K562 (cell line): ENCODE measurements around the gene LSM11. TPM values are rescaled to one million over a fixed set of nuclear protein-coding genes. Genes with fewer than 3 reads are reported as not detected.

ENCODE experiments used
- polyA plus RNA-seq, 8 experiments: library from polyadenylated mRNA; depleted of rRNA in 4 of 8; stranded (reverse) in 5 of 8; unstranded in 3 of 8; fragments of >200 nt; fragmentation: Nextera tagmentation in 2 of 8; fragmentation: Illumina TruSeq in 1 of 8; extraction: Ambion mirVana in 2 of 8; extraction: Trizol in 1 of 8; gene quantifications; 2 replicates each; pipeline versions ENCODE4 v1.2.1 to v1.2.3, GENCODE V29; 2011 to 2014; ENCODE audit warnings: inconsistent platforms in 1 of 8, missing spikeins in 1 of 8
- small RNA-seq: library from RNA; depleted of rRNA; stranded (forward); fragments of <200 nt; gene quantifications from one replicate; pipeline ENCODE3, GENCODE V24; 2014
- total RNA-seq, 7 experiments: library from RNA; depleted of rRNA in 6 of 7; stranded (reverse); fragments of >200 nt in 6 of 7; fragmentation: Illumina TruSeq in 2 of 7; extraction: Trizol in 2 of 7; gene quantifications; 2 replicates each; pipeline versions ENCODE4 v1.2.1 to v1.2.3, GENCODE V29; 2011 to 2021; ENCODE audit warnings: low replicate concordance in 1 of 7

Gene LSM11
- total and polyA plus RNA-seq, 9 of the 15 experiments (the other 6 are each of a cell fraction or from before 2014, with no cell fraction given), result 1.8 to 9.4 (median 4.7) TPM

Small RNA genes lying within 50 kb of the gene (small RNA-seq; reads per million reads assigned to genes)
- not detected for gene AC026407.1
- gene RNU6-260P, result not detected

Other genes starting within 250 kb of the LSM11 start
- gene ADAM19, start 167.9 kb upstream of the LSM11 start, total RNA-seq (2014; rRNA removed), result 0.36 and 0.65 TPM in 2 replicates
- gene ADAM19, start 167.9 kb upstream of the LSM11 start, total RNA-seq (2014; rRNA removed; fragmentation: Illumina TruSeq; extraction: Trizol), result 0.38 and 0.44 TPM in 2 replicates
- 0.43 and 0.53 TPM in 2 replicates for gene ADAM19, start 167.9 kb upstream of the LSM11 start, total RNA-seq (2015; rRNA removed; fragmentation: Illumina TruSeq; extraction: Trizol)
- gene ADAM19, start 167.9 kb upstream of the LSM11 start, total RNA-seq (2021), result 1.0 and 1.1 TPM in 2 replicates
- 0.11 and 0.24 TPM in 2 replicates for gene ADAM19, start 167.9 kb upstream of the LSM11 start, polyA plus RNA-seq (2011; rRNA removed)
- 0.58 TPM in 2 replicates for gene ADAM19, start 167.9 kb upstream of the LSM11 start, polyA plus RNA-seq (2014; fragmentation: Illumina TruSeq; extraction: Trizol)
- gene ADAM19, start 167.9 kb upstream of the LSM11 start, polyA plus RNA-seq (2014; fragmentation: Nextera tagmentation; extraction: Ambion mirVana), result under 1 TPM; 0.11 to 0.24 TPM
- gene ADAM19, start 167.9 kb upstream of the LSM11 start, polyA plus RNA-seq (2014; rRNA removed), result 0.30 and 0.89 TPM in 2 replicates
- not detected in 2 replicates for gene SOX30, start 91.3 kb upstream of the LSM11 start, total RNA-seq (2014; rRNA removed)
- gene SOX30, start 91.3 kb upstream of the LSM11 start, total RNA-seq (2014; rRNA removed; fragmentation: Illumina TruSeq; extraction: Trizol), result not detected in 2 replicates
- not detected in 2 replicates for gene SOX30, start 91.3 kb upstream of the LSM11 start, total RNA-seq (2015; rRNA removed; fragmentation: Illumina TruSeq; extraction: Trizol)
- gene SOX30, start 91.3 kb upstream of the LSM11 start, total RNA-seq (2021), result not detected in 2 replicates
- not detected in 2 replicates for gene SOX30, start 91.3 kb upstream of the LSM11 start, polyA plus RNA-seq (2011; rRNA removed)
- gene SOX30, start 91.3 kb upstream of the LSM11 start, polyA plus RNA-seq (2014; fragmentation: Illumina TruSeq; extraction: Trizol), result not detected in 2 replicates
- gene SOX30, start 91.3 kb upstream of the LSM11 start, polyA plus RNA-seq (2014; fragmentation: Nextera tagmentation; extraction: Ambion mirVana), result not detected
- not detected in 2 replicates for gene SOX30, start 91.3 kb upstream of the LSM11 start, polyA plus RNA-seq (2014; rRNA removed)
- gene C5orf52, start 72.2 kb upstream of the LSM11 start, total RNA-seq (2014; rRNA removed), result not detected in 2 replicates
- gene C5orf52, start 72.2 kb upstream of the LSM11 start, total RNA-seq (2014; rRNA removed; fragmentation: Illumina TruSeq; extraction: Trizol), result not detected in 2 replicates
- gene C5orf52, start 72.2 kb upstream of the LSM11 start, total RNA-seq (2015; rRNA removed; fragmentation: Illumina TruSeq; extraction: Trizol), result not detected in 2 replicates
- not detected in 2 replicates for gene C5orf52, start 72.2 kb upstream of the LSM11 start, total RNA-seq (2021)
- not detected in 2 replicates for gene C5orf52, start 72.2 kb upstream of the LSM11 start, polyA plus RNA-seq (2011; rRNA removed)
- gene C5orf52, start 72.2 kb upstream of the LSM11 start, polyA plus RNA-seq (2014; fragmentation: Illumina TruSeq; extraction: Trizol), result not detected in 2 replicates
- gene C5orf52, start 72.2 kb upstream of the LSM11 start, polyA plus RNA-seq (2014; fragmentation: Nextera tagmentation; extraction: Ambion mirVana), result not detected
- gene C5orf52, start 72.2 kb upstream of the LSM11 start, polyA plus RNA-seq (2014; rRNA removed), result not detected in 2 replicates
- gene THG1L, start 12.3 kb upstream of the LSM11 start, total RNA-seq (2014; rRNA removed), result 24.8 and 32.7 TPM in 2 replicates
- 27.8 and 31.7 TPM in 2 replicates for gene THG1L, start 12.3 kb upstream of the LSM11 start, total RNA-seq (2014; rRNA removed; fragmentation: Illumina TruSeq; extraction: Trizol)
- 23.0 and 28.0 TPM in 2 replicates for gene THG1L, start 12.3 kb upstream of the LSM11 start, total RNA-seq (2015; rRNA removed; fragmentation: Illumina TruSeq; extraction: Trizol)
- 21.8 and 22.4 TPM in 2 replicates for gene THG1L, start 12.3 kb upstream of the LSM11 start, total RNA-seq (2021)
- gene THG1L, start 12.3 kb upstream of the LSM11 start, polyA plus RNA-seq (2011; rRNA removed), result 24.7 and 31.6 TPM in 2 replicates
- 25.9 and 27.5 TPM in 2 replicates for gene THG1L, start 12.3 kb upstream of the LSM11 start, polyA plus RNA-seq (2014; fragmentation: Illumina TruSeq; extraction: Trizol)
- 10 to 100 TPM; 26.5 to 40.7 TPM for gene THG1L, start 12.3 kb upstream of the LSM11 start, polyA plus RNA-seq (2014; fragmentation: Nextera tagmentation; extraction: Ambion mirVana)
- 35.3 and 38.1 TPM in 2 replicates for gene THG1L, start 12.3 kb upstream of the LSM11 start, polyA plus RNA-seq (2014; rRNA removed)
- 47.5 and 62.6 TPM in 2 replicates for gene CLINT1, start 115.4 kb downstream of the LSM11 start, total RNA-seq (2014; rRNA removed)
- gene CLINT1, start 115.4 kb downstream of the LSM11 start, total RNA-seq (2014; rRNA removed; fragmentation: Illumina TruSeq; extraction: Trizol), result 72.9 and 76.9 TPM in 2 replicates
- gene CLINT1, start 115.4 kb downstream of the LSM11 start, total RNA-seq (2015; rRNA removed; fragmentation: Illumina TruSeq; extraction: Trizol), result 66.7 and 71.4 TPM in 2 replicates
- 70.4 and 73.2 TPM in 2 replicates for gene CLINT1, start 115.4 kb downstream of the LSM11 start, total RNA-seq (2021)
- 125 and 162 TPM in 2 replicates for gene CLINT1, start 115.4 kb downstream of the LSM11 start, polyA plus RNA-seq (2011; rRNA removed)
- gene CLINT1, start 115.4 kb downstream of the LSM11 start, polyA plus RNA-seq (2014; fragmentation: Illumina TruSeq; extraction: Trizol), result 104 and 120 TPM in 2 replicates
- 10 to 100 TPM; 23.6 to 24.5 TPM for gene CLINT1, start 115.4 kb downstream of the LSM11 start, polyA plus RNA-seq (2014; fragmentation: Nextera tagmentation; extraction: Ambion mirVana)
- gene CLINT1, start 115.4 kb downstream of the LSM11 start, polyA plus RNA-seq (2014; rRNA removed), result 69.5 and 78.9 TPM in 2 replicates